ENCODE results near the gene DOP1B. TPM values are rescaled to one million over a fixed set of nuclear protein-coding genes. Genes with fewer than 3 reads are reported as not detected.
A peak's percentile ranks its signal among the peaks of the same experiment; 100 is the strongest.

Gene DOP1B
- 37.6 and 40.7 TPM in 2 replicates for total RNA-seq

GRCh38 chr21:36156815-36157670 lies at the start of gene DOP1B:
DOP1B (plus strand) TSS chr21:36156824; CDS start chr21:36164734, 7,910 bp downstream.
- TF ChIP-seq CTCF (conservative IDR thresholded peaks at IDR 0.05; ENCODE audit: low read depth, low read length), result no peak
- no peak for DNase-seq (ENCODE audit: low read depth)

GRCh38 chr21:36109868-36110267 lies 46.8 kb upstream of the DOP1B start:
- no peak for DNase-seq (ENCODE audit: low read depth)
- no peak for TF ChIP-seq CTCF (conservative IDR thresholded peaks at IDR 0.05; ENCODE audit: low read depth, low read length)

More at GRCh38 chr21:36156815-36157670, at the start of gene DOP1B:
- peak within 1 kb of the TSS; percentile 86 for H3K4me3 ChIP-seq (ENCODE audit: low read depth, low read length)

DNA sequence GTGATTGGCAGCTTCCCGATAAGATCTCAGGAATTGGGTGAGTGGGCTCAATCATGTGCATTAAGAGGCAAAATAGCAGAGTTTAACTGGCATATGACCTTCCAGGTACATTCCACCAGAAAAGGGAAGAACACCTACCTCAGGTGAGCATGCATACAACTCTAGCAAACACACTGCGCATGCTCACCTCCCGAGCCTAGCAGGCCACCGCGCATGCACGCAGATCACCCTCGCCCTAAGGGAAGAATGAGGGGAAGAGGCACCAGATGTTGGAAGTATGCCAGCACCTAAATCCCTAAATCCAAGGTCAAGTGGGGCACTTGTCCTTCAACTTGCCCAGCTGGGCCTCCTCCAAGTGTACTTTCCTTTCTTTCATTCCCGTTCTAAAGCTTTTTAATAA lies 45.4 kb upstream of the DOP1B start:
- no peak overlapping the region for H3K4me3 ChIP-seq (ENCODE audit: low read depth, low read length)
- TF ChIP-seq CTCF (conservative IDR thresholded peaks at IDR 0.05; ENCODE audit: low read depth, low read length), result no peak
- DNase-seq (ENCODE audit: low read depth), result no peak

More at GRCh38 chr21:36109868-36110267, 46.8 kb upstream of the DOP1B start:
- H3K4me3 ChIP-seq (ENCODE audit: low read depth, low read length), result no peak overlapping the region

GRCh38 chr21:36113647-36114428 lies 42.8 kb upstream of the DOP1B start:
- no peak for TF ChIP-seq CTCF (conservative IDR thresholded peaks at IDR 0.05; ENCODE audit: low read depth, low read length)
- DNase-seq (ENCODE audit: low read depth), result no peak
- H3K4me3 ChIP-seq (ENCODE audit: low read depth, low read length), result peak overlapping the region; percentile 10

DNA sequence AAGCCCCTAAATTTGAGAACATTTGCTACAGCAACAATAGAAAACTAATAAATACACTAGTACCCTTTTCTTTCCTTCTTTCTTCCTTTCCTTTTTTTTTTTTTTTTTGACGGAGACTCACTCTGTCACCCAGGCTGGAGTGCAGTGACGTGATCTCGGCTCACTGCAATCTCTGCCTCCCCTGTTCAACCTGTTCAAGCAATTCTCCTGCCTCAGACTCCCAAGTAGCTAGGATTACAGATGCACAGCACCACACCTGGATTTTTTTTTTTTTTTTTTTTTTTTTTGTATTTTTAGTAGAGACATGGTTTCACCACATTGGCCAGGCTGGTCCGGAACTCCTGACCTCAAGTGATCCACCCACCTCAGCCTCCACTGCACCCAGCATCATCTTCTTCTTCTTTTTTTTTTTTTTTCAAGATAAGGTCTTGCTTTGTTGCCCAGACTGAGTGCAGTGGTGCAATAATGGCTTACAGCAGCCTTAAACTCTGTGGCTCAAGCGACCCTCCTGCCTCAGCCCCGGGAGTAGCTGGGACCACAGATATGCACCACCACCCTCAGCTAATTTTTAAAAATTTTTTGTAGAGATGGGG lies 41.4 kb upstream of the DOP1B start:
- no peak overlapping the region for H3K4me3 ChIP-seq (ENCODE audit: low read depth, low read length)
- TF ChIP-seq CTCF (conservative IDR thresholded peaks at IDR 0.05; ENCODE audit: low read depth, low read length), result no peak
- DNase-seq (ENCODE audit: low read depth), result no peak

- TF ChIP-seq CTCF (conservative IDR thresholded peaks at IDR 0.05; ENCODE audit: low read depth, low read length), result no peak
- no peak overlapping the region for H3K4me3 ChIP-seq (ENCODE audit: low read depth, low read length)
- DNase-seq (ENCODE audit: low read depth), result no peak
These were observed 39.3 kb upstream of the DOP1B start for GRCh38 chr21:36117286-36117741.

All from epithelial cell of proximal tubule (primary cell).